Stimulated activated CD8-positive, alpha-beta memory T cell treated with anti-CD3 and anti-CD28 coated beads, Interleukin-12 subunit alpha, Interleukin-12 subunit beta, amount 100 ng/mL, for 4 hours (primary cell): Measurements from ENCODE around the gene PEMT.
"Not testable (repeated sequence)": the region's sequence is repeated elsewhere in the genome, so short reads cannot be mapped to it uniquely, and the experiment has no call there.

Experiments used
- DNase-seq: peaks from one replicate; pipeline ENCODE4 v3.0.0-alpha.2; 2020; ENCODE audit warnings: low read depth

The PEMT gene

DNA sequence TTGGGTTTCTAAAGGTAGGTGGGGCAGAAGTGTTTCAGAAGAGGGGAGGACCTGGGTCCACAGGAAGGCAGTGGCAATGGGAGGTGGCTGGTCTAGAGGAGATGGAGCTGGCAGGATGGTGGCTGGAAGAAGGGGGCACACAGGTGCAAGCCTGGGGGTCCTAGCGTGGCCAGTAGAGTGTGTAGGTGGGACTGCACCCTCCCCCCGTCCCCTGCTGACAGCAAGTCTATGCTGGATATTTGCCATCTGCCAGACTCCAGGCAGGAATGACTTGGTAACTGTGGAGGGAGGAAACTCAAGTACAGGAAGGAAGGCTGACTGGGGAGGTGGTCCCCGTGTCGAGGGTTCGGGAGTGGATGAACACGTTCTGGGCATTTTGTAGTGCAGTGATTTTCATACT lies 106.1 kb downstream of the PEMT start:
- DNase-seq: no peak

- no peak for DNase-seq
Observed at GRCh38 chr17:17484451-17484899, 107.0 kb downstream of the PEMT start.

- DNase-seq: no peak
Observed at GRCh38 chr17:17481860-17482259, 109.6 kb downstream of the PEMT start.

DNA sequence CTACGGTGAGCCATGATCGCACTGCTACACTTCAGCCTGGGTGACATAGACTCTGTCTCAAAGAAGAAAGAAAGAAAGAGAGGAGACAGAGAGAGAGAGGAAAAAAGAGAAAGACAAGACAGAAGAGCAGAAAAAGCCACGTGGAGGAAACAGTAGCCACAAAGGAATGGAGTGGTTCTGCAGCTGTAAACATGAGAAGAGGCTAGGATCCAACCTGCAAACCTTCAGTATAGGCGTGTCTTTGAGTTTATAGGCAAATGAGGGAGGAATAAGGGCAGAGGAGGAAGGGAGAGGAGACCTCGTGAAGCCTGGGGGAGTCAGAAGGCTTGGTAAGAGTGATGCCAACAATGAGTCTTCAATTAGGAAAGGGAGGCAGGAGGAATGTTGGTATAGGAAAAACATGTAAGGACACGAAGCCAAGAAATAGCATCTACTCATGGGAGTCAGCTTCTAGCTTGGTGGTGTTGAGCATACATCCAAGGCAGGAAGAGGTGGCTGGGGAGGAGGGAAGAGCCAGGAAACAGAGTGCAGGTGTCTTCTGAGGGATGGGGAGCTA lies 110.8 kb downstream of the PEMT start:
- no peak for DNase-seq

DNA sequence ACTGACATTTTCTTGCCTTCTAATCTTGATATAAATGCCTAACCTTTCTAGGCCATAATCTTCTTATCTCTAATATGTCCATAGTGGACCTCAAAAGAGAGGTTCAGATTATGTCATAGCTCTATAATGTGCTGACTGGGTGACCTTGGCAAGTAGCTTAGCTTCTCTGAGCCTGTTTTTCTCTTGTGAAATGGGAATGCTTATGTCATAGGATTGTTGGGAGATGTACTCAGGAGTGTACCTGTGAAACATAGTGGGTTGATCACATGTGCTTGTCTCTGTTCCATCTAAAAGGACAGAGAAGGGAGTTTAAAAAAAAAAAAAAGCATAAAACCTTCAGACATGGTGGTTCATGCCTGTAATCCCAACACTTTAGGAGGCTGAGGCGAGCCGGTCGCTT lies 112.3 kb downstream of the PEMT start:
- no peak for DNase-seq

GRCh38 chr17:17476865-17477467 lies 114.5 kb downstream of the PEMT start, which contains the start of gene MED9:
TSS of gene MED9 (plus strand) at chr17:17477000. CDS start at chr17:17477042, 42 bp downstream.
- DNase-seq: peak; percentile 90

GRCh38 chr17:17474341-17474740 lies 117.2 kb downstream of the PEMT start:
- DNase-seq: no peak

DNA sequence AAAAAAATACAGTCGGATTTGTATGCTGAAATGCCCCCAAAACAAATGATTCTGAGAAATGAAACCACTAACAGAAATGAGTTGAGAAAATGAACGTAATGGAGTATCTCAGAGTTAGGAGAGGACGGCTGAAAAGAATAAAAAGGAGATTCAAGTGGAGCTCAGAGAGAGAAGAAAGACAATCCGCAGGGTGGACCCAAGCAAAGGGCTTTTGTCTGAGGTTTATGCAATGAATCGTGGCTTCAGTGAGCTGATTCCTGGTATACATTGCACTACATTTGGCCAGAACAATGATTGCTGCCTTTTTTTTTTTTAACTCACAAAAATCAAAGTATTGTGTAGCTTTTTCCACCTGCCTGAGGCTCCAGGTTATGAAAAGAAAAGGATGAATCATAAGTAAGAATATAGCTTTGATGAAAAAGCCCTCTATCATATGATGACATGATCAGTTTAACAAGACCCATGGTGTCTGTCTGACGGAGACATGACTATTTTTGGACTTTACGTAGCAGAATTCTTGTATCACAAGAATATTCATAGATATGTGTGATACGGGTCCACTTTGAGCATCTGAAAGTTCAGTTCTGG lies 119.1 kb downstream of the PEMT start:
- no peak for DNase-seq

- no peak for DNase-seq
Observed at GRCh38 chr17:17469996-17470395, 121.5 kb downstream of the PEMT start.

DNA sequence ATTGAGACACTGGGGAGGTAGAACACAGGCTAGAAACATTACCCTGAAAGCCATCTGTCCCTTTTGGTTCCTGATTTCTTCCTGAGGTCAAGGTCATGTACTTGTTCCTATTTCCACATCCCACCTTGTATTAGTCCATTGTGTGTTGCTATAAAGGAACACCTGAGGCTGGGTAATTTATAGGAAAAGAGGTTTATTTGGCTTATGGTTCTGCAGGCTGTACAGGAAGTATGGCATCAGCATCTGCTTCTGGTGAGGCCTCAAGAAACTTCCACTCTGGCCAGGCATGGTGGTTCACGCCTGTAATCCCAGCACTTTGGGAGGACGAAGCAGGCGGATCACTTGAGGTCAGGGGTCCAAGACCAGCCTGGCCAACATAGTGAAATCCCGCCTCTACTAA lies 122.2 kb downstream of the PEMT start:
- no peak for DNase-seq

GRCh38 chr17:17468217-17469010 lies 123.1 kb downstream of the PEMT start:
- no peak for DNase-seq

GRCh38 chr17:17467720-17468119 lies 123.8 kb downstream of the PEMT start:
- no peak for DNase-seq

DNA sequence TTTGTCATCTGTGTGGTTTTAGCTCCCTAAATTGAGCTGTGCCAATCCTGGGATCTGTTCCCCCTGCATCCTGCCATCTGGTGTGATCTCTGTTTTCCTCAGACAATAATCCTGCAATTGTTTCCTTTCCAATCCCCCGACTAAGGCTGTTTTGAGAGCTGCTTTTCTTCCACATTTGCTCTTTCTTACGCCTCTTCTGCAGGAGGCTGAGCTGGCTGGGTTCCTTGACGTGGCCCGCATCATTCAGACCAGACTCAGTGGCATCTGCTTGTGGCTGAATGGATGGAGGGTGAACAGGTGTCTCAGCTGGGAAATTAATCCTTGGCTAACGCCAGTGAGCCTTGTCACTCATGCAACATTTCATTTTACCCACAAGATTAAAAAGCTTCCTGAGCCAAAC lies 124.5 kb downstream of the PEMT start:
- DNase-seq: no peak

DNA sequence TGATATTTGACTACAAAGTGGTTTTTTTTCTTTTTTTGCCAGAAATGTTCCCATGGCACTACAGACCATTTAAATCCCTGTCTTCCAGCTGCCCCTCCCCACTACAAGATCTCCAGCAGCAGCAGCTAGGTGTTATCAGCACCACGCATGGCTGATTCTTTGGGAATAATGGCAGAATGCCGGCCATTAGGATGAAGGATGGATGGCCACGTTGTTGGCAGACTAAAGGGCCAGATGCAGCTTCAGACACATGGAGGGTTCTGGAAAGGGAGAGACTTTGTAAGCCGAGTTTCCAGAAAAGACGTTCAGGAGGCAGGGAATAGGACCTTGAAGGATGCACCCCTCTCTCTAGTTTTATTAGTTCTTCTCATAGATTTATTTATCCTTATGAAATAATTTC lies 125.0 kb downstream of the PEMT start:
- no peak for DNase-seq

DNA sequence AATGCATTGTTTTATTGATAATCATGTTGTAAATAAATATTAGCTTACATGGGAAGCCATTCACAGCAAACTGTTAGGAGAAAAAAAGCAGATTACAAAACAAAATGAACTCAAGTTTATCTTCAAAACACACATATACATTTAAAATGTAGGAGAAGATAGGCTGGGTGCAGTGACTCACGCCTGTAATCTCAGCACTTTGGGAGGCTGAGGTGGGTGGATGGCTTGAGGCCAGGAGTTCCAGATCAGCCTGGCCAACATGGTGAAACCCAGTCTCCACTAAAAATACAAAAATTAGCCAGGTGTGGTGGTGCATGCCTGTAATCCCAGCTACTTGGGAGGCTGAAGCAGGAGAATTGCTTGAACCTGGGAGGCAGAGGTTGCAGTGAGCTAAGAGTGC lies 125.6 kb downstream of the PEMT start:
- DNase-seq: not testable (repeated sequence)

DNA sequence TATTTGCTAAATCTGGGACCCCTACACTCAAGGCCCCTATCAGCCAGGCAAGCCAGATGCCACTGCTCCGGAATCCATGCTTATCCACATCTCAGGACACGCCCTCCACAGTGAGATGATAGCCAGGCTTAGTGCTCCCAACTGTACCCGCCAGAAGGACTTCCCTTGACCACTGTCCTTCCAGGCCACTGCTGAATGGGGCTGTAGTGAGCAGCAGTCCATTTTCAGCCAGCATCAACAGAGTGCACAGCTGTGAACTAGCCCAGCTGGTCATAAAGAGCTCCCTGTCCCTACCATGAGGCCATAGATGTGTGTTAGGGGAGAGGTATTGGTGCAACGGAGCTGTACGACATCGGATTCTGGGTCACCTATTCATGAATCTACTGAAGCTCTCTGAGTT lies 127.7 kb downstream of the PEMT start:
- no peak for DNase-seq

DNA sequence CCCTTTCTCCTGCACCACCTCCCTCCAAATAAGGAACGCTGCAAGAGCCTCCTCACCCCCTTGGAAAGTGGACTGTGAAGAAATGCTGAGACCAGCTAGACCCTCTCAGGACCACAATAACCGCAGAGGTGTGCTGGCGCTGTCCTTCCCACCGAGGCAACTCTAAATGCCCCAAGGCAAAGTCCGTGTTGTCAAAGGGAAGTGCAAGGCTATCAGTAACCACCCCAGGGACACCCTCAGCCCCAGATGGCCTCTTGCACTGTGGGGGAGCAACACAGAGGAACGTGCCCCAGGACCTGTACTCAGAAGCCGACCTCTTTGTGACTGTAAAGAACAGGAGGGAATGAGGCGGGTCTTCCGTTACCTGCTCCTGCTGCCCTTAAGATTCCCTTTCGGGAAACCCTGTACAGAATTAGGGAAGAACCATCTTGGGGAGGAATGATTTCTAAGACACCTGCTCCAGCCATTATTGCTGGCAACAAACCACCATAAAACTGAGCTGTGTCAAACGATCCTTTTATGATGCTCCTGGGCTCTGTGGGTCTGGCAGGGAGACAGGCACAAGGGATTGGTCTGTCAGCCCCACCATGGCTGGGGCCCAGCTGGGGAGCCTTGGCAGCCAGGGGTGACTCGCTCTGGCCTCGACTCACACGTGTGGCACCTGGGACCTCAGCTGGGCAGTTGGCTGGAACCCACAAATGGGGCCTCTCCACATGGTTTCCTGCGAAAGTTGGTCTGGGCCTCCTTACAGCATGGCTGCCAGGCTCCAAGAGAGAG lies 129.3 kb downstream of the PEMT start:
- no peak for DNase-seq

- DNase-seq: no peak
Observed at GRCh38 chr17:17460038-17460437, 131.5 kb downstream of the PEMT start.

DNA sequence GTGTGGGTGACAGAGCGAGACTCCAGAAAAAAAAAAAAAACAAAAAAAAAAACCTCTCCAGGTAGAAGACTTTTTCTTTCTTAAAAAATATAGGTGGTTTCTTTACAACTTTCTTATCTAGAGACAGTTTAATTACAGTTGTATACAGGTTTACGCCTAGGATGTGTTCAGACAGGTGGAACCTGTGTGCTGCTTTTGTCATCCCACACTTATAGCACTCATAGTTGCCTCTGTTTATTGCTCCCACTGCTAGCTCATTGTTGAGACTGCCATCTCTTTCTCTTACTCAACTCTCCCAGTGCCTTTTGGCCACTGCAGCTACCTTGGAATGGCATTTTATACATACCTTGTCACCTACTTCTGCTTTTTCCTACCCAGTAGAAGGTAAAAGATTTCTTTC lies 133.8 kb downstream of the PEMT start:
- DNase-seq: no peak

DNA sequence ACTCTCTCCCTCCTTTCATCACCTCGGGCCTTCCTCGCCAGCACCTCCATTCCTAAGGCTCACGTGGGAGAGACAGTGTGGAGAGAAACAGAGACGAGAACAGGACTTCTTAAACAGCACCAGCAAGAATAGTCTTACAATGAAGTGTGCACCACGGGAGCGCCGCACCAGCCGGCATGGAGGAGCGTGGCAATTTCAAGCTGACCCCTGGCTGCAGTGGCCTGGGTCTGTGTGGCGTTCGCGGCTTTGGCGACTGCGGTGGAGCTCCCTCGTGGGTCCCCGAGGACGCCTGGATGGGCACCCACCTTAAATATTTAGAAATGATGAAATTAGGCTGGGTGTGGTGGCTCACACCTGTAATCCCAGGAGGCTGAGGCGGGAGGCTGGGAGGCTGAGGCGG lies 135.3 kb downstream of the PEMT start:
- DNase-seq: no peak
